Panc1 (cell line): Measurements from ENCODE around the gene ARPP21.
"Not testable (repeated sequence)": the region's sequence is repeated elsewhere in the genome, so short reads cannot be mapped to it uniquely, and the experiment has no call there.

ENCODE experiments used
- CTCF ChIP-seq: fragments of 450-650 bp; IDR thresholded peaks from 2 replicates; pipeline ENCODE4 v1.5.1; 2017; ENCODE audit warnings: mild to moderate bottlenecking
- POLR2AphosphoS5 ChIP-seq: IDR thresholded peaks from 2 replicates; pipeline ENCODE4 v1.6.1; 2012; ENCODE audit warnings: mild to moderate bottlenecking, low read depth, low read length, moderate library complexity
- REST ChIP-seq, 2 experiments: IDR thresholded peaks; 2 replicates each; pipeline ENCODE4 v1.6.1; 2011 to 2012; ENCODE audit warnings: low read depth in 2 of 2, control low read depth in 1 of 2, low read length in 1 of 2, mild to moderate bottlenecking in 1 of 2, moderate library complexity in 1 of 2; ENCODE audit not compliant: insufficient read depth in 1 of 2
- SIN3A ChIP-seq: IDR thresholded peaks from 2 replicates; pipeline ENCODE4 v1.6.1; 2012; ENCODE audit warnings: low read depth, mild to moderate bottlenecking, low read length, moderate library complexity, borderline replicate concordance; ENCODE audit not compliant: insufficient read depth
- TCF7L2 ChIP-seq: IDR thresholded peaks from 2 replicates; pipeline ENCODE4 v1.6.1; 2011; ENCODE audit warnings: mild to moderate bottlenecking, low read depth, low read length, inconsistent platforms

GRCh38 chr3:35815796-35816195, 176.5 kb downstream of the ARPP21 start:
- not testable (repeated sequence) for TF ChIP-seq REST (IDR thresholded peaks at IDR 0.05; ENCODE audit: insufficient read depth in 1 of 2, low read depth in 2 of 2, low read length in 1 of 2); CTCF; SIN3A; POLR2AphosphoS5; TCF7L2
